ENCODE data around the gene TPRG1L. TPM values are rescaled to one million over a fixed set of nuclear protein-coding genes. Genes with fewer than 3 reads are reported as not detected.

The TPRG1L gene
- total and polyA plus RNA-seq, 10 donors, result 19.9 to 45.9 (median 31.5) TPM

DNA sequence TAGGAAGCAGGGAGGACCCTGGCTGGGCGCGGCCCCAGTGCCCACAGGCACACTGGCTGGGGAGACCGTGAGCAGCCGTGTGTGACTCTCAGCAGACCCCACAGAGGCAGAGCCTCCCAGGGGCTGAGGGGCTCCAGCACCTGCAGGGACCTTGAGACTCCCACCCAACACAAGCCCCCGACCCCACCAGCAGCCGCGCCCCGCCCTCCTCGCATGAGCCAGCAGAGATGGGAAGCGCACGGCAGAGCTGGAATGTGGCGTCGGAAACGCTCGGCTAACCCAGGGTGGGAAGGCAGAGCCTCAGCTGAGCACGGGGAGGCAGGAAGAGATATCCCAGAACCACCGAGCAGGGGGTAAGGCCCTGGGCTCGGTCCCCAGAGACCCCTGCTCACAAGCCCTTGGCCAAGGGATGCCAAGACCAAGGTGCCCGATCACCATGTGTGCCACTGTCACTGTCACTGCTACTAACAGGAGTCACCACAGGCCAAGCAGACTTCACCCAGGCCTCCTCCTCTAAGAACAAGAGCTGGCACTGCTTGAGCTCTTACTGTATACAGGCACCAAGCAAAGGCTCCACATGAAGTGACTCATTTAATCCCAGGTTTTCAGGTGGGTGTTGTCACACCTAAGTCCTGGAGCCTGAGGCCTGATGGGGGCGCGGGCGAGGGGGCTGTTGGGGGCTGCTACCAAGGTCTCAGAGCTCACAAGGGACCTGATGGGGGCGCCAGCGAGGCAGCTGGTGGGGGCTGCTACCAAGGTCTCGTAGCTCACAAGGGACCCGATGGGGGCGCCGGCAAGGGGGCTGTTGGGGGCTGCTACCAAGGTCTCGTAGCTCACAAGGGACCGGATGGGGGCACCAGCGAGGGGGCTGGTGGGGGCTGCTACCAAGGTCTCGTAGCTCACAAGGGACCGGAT lies 33.6 kb upstream of the TPRG1L start:
- no peaks in the 10 kb centered on the region for H3K9me3 ChIP-seq
- peaks cover 0 to 23% (median 0%) of the 10 kb centered on the region in 7 donors for H3K27me3 ChIP-seq (replicated peaks in 1 of 7)
- TF ChIP-seq POLR2A (IDR thresholded peaks at IDR 0.05) (no peak), POLR2AphosphoS5 (IDR thresholded peaks at IDR 0.05) (no peak)
- TF ChIP-seq, protein P1, sequence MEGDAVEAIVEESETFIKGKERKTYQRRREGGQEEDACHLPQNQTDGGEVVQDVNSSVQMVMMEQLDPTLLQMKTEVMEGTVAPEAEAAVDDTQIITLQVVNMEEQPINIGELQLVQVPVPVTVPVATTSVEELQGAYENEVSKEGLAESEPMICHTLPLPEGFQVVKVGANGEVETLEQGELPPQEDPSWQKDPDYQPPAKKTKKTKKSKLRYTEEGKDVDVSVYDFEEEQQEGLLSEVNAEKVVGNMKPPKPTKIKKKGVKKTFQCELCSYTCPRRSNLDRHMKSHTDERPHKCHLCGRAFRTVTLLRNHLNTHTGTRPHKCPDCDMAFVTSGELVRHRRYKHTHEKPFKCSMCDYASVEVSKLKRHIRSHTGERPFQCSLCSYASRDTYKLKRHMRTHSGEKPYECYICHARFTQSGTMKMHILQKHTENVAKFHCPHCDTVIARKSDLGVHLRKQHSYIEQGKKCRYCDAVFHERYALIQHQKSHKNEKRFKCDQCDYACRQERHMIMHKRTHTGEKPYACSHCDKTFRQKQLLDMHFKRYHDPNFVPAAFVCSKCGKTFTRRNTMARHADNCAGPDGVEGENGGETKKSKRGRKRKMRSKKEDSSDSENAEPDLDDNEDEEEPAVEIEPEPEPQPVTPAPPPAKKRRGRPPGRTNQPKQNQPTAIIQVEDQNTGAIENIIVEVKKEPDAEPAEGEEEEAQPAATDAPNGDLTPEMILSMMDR (IDR thresholded peaks at IDR 0.05 in 8 of 11, conservative IDR thresholded peaks at IDR 0.05 in 3 of 11), result no peak
- 87 to 97% (median 90%) methylated on average over 18 to 33 of the region's 33 CpGs for WGBS, 5 donors
- no peak for DNase-seq
- intact Hi-C loops (cut with DNase I; ENCODE audit: low total_unique reads), result no loop called here
- H3K4me1 ChIP-seq, result peaks cover 0 to 30% (median 15%) of the 10 kb centered on the region in 6 donors
- no peak overlapping the region for H3K4me3 ChIP-seq
- no peaks in the 10 kb centered on the region for H3K36me3 ChIP-seq
- no peak overlapping the region for H3K27ac ChIP-seq

DNA sequence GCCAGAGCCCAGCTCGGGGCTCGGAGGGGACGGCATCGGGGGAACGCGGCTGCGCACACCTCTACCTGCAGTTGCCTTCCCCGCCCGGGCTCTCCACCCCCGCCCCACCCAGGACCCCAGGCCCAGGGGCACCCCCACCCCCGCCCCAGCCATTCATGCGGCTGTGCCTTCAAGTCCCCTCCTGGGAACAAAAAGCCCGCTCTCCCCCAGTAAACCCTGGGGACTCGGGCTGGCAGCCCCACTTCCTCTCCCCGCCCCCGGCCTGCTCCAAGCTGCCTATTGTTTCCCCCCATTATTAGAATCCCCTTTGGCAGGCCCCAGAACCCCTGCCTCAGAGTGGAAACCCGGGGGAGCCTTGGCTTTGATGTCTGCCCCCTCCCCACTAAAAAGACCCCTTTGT lies 31.5 kb upstream of the TPRG1L start:
- Histone ChIP-seq H3K27ac (no peak overlapping the region), H3K27me3 (replicated peaks in 1 of 7) (peaks cover 0 to 38% (median under 1%) of the 10 kb centered on the region in 7 donors), H3K4me1 (peaks cover 15 to 47% (median 32%) of the 10 kb centered on the region in 6 donors), H3K4me3 (no peak overlapping the region), H3K36me3 (no peaks in the 10 kb centered on the region), H3K9me3 (no peaks in the 10 kb centered on the region)
- no peak for TF ChIP-seq POLR2A (IDR thresholded peaks at IDR 0.05)
- TF ChIP-seq, protein P1 (IDR thresholded peaks at IDR 0.05 in 8 of 11, conservative IDR thresholded peaks at IDR 0.05 in 3 of 11), result no peak
- TF ChIP-seq POLR2AphosphoS5 (IDR thresholded peaks at IDR 0.05), result no peak
- intact Hi-C loops (cut with DNase I; ENCODE audit: low total_unique reads), result no loop called here
- 53 to 73% (median 73%) methylated on average over 9 to 17 of the region's 17 CpGs for WGBS, 5 donors
- no peak for DNase-seq

DNA sequence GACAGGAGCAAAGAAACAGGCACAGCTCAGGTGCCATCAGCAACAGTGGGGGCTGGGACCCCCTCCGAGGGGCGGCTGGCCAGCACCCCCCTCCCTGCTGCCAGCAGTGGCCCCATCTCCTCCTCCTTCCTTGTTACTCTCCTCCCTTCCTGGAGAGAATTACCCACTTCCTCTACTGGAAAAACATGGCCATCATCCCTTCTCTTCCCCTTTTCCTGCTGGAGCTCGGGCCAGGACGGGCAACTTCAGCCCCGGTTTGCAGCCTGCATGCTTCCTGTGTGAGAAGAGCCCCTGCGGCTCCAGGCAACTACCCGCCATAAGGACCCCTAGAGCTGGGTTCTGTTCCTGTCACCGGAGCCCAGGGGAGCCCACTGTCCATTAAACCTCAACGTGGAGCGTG lies 31.1 kb upstream of the TPRG1L start:
- no peak for DNase-seq
- Histone ChIP-seq H3K36me3 (no peaks in the 10 kb centered on the region), H3K9me3 (no peaks in the 10 kb centered on the region), H3K27ac (no peak overlapping the region), H3K4me1 (peaks cover 19 to 51% (median 37%) of the 10 kb centered on the region in 6 donors), H3K27me3 (replicated peaks in 1 of 7) (peaks cover 0 to 39% (median 4%) of the 10 kb centered on the region in 7 donors), H3K4me3 (no peak overlapping the region)
- 33 to 55% (median 53%) methylated on average over 10 of the region's 10 CpGs for WGBS, 5 donors
- intact Hi-C loops (cut with DNase I; ENCODE audit: low total_unique reads), result no loop called here
- no peak for TF ChIP-seq POLR2A (IDR thresholded peaks at IDR 0.05)
- TF ChIP-seq, protein P1 (IDR thresholded peaks at IDR 0.05 in 8 of 11, conservative IDR thresholded peaks at IDR 0.05 in 3 of 11), result no peak
- no peak for TF ChIP-seq POLR2AphosphoS5 (IDR thresholded peaks at IDR 0.05)

DNA sequence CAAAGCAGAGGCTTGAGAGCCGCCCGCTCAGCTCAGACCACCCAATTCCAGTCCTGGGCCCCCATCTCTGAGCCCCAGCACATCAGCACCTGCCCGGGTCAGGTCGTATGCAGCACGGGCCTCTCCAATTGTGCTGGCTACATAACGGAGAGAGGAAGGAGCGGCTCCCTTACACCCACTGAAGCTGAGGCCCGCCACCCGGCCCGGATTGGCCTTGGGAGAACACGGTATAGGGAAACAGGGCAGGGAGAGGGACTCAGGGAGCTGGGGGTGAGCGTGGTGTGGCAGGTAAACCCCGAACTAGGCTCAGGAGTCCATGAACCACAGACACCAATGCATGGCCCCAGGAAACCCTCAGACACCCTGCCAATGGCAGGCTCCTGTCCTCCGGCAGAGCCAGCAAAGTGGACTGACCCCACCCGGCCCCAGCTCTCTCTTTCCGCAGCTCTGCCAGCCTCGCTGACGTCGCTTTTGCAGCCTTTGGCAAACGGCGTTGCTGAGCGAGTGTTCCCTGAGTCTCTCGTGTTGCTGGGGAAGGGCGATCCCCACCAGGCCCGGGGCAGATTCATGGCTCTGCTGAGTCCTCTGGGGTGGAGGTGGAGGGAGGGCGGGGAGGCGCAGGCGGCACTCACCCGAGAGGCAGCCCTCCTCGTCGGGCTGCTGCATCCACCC lies 30.0 kb upstream of the TPRG1L start:
- DNase-seq, result no peak
- intact Hi-C loops (cut with DNase I; ENCODE audit: low total_unique reads), result no loop called here
- H3K4me3 ChIP-seq, result no peak overlapping the region
- no peak overlapping the region for H3K27ac ChIP-seq
- no peak for TF ChIP-seq POLR2AphosphoS5 (IDR thresholded peaks at IDR 0.05)
- TF ChIP-seq, protein P1 (IDR thresholded peaks at IDR 0.05 in 8 of 11, conservative IDR thresholded peaks at IDR 0.05 in 3 of 11), result no peak
- no peak for TF ChIP-seq POLR2A (IDR thresholded peaks at IDR 0.05)
- peaks cover 22 to 56% (median 40%) of the 10 kb centered on the region in 6 donors for H3K4me1 ChIP-seq
- no peaks in the 10 kb centered on the region for H3K9me3 ChIP-seq
- WGBS, 5 donors, result 81 to 90% (median 85%) methylated on average over 25 to 31 of the region's 31 CpGs
- no peaks in the 10 kb centered on the region for H3K36me3 ChIP-seq
- H3K27me3 ChIP-seq (replicated peaks in 1 of 7), result peaks cover 0 to 36% (median 4%) of the 10 kb centered on the region in 7 donors

Data from spleen (tissue), 11 donors.